GM10266 (cell line): ENCODE results near the gene TMPRSS3.

Experiments used
- DNase-seq: peaks from one replicate; pipeline ENCODE4 v3.0.0; 2012; ENCODE audit errors: extremely low spot score
- TF ChIP-seq, protein P1 (sequence below): IDR thresholded peaks from 2 replicates; pipeline ENCODE4 v1.5.1; 2012; ENCODE audit warnings: mild to moderate bottlenecking, low read depth; ENCODE audit not compliant: control insufficient read depth, insufficient read depth; ENCODE audit errors: missing control alignments

The TMPRSS3 gene

DNA sequence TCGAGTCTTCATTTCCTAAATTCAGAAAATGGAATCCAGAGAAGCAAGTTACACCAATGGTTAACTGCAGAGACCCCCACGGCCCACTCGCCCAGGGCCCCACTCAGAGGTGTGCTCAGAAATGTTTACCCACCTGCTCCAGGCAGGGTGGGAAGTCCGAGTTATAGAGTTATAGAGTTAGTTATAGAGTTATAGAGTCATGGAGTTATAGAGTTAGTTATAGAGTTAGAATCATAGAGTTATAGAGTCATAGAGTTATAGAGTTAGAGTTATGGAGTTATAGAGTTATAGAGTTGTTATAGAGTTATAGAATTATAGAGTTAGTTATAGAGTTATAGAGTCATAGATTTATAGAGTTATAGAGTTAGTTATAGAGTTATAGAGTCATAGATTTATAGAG is 39.5 kb upstream of the TMPRSS3 start:
- TF ChIP-seq, protein P1, sequence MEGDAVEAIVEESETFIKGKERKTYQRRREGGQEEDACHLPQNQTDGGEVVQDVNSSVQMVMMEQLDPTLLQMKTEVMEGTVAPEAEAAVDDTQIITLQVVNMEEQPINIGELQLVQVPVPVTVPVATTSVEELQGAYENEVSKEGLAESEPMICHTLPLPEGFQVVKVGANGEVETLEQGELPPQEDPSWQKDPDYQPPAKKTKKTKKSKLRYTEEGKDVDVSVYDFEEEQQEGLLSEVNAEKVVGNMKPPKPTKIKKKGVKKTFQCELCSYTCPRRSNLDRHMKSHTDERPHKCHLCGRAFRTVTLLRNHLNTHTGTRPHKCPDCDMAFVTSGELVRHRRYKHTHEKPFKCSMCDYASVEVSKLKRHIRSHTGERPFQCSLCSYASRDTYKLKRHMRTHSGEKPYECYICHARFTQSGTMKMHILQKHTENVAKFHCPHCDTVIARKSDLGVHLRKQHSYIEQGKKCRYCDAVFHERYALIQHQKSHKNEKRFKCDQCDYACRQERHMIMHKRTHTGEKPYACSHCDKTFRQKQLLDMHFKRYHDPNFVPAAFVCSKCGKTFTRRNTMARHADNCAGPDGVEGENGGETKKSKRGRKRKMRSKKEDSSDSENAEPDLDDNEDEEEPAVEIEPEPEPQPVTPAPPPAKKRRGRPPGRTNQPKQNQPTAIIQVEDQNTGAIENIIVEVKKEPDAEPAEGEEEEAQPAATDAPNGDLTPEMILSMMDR = no peak
- DNase-seq = no peak

DNA sequence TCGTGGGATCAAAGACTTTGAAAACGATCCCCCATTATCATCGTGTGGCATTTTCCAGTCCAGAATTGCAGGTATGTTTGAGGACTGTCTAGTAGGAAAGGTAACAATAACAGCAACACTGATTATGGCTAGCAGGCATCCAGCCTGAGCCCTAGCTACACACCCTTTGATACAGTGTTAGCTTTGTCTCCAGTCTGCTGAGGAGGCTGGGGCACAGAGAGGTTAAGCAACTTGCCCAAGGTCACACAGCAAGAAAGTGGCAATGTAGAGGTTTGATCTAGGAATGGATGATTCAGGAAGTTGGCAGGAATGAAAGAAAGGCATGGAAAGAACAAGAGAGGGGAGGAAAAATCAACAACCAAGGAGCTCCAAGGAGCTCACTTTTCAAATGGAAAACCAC is 39.0 kb upstream of the TMPRSS3 start:
- TF ChIP-seq, protein P1 = no peak
- no peak for DNase-seq

DNA sequence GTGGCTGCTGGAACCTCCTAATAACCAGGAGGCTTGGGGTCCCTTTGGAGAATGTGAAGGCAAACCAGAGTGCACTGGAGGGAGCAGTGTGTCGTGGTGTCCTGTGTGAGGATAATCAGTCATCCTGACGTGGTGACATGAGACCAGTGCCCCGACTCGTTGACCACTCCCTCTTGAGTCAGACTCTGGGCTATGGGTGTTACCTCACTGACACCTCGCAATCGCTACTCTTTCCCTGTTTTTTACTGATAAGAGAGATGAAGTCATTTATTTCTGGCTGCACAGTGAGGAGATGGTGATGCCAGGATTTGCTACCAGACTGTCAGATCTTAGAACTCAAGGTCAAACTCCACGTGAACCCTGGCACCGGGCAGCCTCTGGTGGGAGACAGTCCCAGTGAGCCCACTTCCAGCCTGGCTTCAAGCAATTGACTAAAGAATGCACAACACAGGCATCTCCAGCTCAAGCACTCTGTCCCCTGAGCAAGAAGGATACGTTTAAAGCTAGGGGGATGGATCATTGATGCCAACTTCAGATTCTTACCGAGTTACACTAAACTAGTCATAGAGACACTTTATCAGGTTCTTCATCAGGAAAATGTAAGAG is 38.2 kb upstream of the TMPRSS3 start:
- DNase-seq = no peak
- TF ChIP-seq, protein P1 = no peak

DNA sequence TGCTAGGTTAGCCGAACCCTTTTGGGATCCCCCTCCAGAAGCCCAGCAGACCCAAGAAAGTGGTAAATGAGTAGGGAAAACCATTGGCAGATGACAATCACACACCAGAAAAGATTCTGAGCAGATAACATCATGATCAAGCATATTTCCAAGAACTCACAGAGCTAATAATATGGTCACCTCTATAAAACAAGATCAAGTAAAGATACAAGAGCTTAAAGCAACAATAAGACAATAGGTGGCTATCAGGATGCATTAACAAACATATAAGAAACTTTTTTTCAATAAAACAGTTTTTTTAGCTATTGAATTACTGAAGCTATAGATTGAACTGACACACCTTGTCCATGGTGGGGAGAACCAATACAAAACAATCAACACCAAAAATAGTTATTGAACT is 36.8 kb upstream of the TMPRSS3 start:
- TF ChIP-seq, protein P1 = no peak
- no peak for DNase-seq

DNA sequence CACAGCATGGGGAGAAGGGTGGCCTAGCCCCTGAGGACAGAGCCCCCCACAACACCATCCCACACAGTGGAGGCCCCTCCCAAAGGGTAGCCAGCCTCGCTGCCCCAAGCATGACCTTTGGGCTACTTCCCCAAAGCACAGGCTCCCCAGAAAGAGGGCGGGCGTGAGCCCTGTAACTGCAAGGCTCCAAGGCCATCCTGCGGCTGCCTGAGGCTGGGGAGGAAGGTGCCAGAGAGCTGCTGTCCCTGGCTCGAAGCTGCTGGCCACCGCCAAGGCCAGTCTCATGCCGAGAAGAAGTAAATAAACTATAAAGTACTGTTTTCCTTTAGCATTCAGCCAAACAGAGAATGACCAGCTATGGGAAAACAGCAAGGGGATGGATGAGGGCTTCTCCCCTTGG is 35.3 kb upstream of the TMPRSS3 start:
- no peak for DNase-seq
- TF ChIP-seq, protein P1 = no peak

DNA sequence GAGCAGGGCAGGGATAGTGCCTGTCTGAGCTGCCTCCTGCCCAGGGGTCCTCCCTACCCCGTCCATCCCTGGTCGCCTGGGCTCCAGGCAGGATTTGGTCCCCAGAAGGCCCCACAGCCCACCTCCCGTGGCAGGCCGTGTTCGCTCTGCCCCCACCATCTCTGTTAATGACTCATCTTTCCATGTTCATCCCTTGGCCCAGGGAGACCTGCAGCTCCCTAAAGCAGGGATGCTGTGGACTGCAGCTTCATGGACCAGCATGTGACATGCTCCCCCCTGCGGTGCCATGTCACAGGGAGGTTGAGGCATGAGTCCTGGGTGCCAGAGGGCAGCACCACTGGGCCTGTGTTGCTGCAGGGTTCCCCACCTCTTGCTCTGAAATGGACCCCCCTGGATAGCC is 34.7 kb upstream of the TMPRSS3 start:
- TF ChIP-seq, protein P1 = no peak

DNA sequence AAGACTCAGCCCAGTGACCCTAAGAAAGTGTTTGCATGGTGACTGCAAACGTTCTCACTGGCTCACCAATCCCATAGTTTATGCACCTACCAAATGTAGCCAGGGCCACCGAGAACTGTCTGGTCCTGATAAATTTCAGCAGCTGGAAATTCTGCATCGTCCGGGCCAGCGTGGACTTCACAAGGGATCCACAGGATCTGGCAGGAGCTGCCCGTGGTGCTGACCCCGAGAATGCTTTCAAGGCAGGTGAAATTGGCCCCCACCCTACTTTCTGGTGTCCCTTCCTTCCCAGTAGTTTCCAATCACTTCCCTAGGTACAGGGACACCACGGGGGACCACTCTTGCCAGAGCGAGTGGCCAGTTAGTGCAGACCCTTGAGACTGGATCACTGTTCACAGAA is 34.0 kb upstream of the TMPRSS3 start:
- TF ChIP-seq, protein P1 = no peak
- no peak for DNase-seq

More for the DNA sequence above, 34.7 kb upstream of the TMPRSS3 start:
- DNase-seq = no peak
